Adrenal gland (tissue), 5 donors: ENCODE data around the gene FAR2.

ENCODE experiments used
- POLR2A ChIP-seq, 2 donors: fragments of 450-650 bp; IDR thresholded peaks; one replicate each; pipeline ENCODE4 v1.6.1; 2017; ENCODE audit warnings: antibody characterized with exemption in 2 of 2, mild to moderate bottlenecking in 2 of 2, moderate library complexity in 1 of 2
- TF ChIP-seq, protein P1 (sequence below), 6 experiments: fragments of 450-650 bp in 4 of 6; fragments of 200-600 bp in 2 of 6; sonication (generic) in 1 of 6; IDR thresholded peaks; 1 replicate in 5 of 6; 2 replicates in 1 of 6; pipeline versions ENCODE4 v1.5.1 to v1.8.0; 2016 to 2021; ENCODE audit warnings: antibody characterized with exemption in 6 of 6, mild to moderate bottlenecking in 2 of 6, moderate library complexity in 1 of 6
- donor health status: DM: no; HTN: no; CAD: no.

DNA sequence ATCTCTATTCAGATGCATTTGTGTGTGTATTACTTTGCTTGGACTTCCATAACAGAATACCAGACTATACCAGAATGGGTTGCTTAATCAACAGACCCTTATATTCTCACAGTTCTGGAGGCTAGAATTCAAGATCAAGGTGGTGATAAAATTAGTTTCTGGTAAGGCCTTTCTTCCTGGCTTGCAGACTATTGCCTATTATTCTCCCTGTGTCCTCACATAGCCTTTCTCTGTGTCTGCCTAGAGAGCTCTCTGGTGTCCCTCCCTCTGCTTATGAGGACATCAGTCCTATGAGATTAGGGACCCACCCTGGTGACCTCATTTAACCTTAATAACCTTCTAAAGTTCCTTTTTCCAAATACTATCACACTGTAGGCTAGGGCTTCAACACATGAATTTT is 106.0 kb downstream of the FAR2 start:
- TF ChIP-seq, protein P1, sequence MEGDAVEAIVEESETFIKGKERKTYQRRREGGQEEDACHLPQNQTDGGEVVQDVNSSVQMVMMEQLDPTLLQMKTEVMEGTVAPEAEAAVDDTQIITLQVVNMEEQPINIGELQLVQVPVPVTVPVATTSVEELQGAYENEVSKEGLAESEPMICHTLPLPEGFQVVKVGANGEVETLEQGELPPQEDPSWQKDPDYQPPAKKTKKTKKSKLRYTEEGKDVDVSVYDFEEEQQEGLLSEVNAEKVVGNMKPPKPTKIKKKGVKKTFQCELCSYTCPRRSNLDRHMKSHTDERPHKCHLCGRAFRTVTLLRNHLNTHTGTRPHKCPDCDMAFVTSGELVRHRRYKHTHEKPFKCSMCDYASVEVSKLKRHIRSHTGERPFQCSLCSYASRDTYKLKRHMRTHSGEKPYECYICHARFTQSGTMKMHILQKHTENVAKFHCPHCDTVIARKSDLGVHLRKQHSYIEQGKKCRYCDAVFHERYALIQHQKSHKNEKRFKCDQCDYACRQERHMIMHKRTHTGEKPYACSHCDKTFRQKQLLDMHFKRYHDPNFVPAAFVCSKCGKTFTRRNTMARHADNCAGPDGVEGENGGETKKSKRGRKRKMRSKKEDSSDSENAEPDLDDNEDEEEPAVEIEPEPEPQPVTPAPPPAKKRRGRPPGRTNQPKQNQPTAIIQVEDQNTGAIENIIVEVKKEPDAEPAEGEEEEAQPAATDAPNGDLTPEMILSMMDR (IDR thresholded peaks at IDR 0.05) = no peak
- no peak for TF ChIP-seq POLR2A (IDR thresholded peaks at IDR 0.05)
